Esophagus squamous epithelium (tissue), 5 donors: ENCODE measurements around the gene LEF1. TPM values are rescaled to one million over a fixed set of nuclear protein-coding genes. Genes with fewer than 3 reads are reported as not detected.

Experiments
- DNase-seq: peaks from one replicate; lab custom pipeline; 2025; lab: John Stamatoyannopoulos, UW
- H3K27ac ChIP-seq, 4 donors: fragments of 200-600 bp; sonication (generic); one replicate each; pipeline ENCODE4 v1.5.1; 2016 to 2019; ENCODE audit warnings: mild to moderate bottlenecking in 1 of 4
- H3K27me3 ChIP-seq, 4 donors: fragments of 200-600 bp; sonication (generic); 1 replicate in 3 of 4; 2 replicates in 1 of 4; pipeline versions ENCODE4 v1.5.1 to v1.6.0; 2017 to 2021; ENCODE audit warnings: antibody characterized with exemption in 1 of 4
- H3K36me3 ChIP-seq, 3 donors: fragments of 200-600 bp; sonication (generic); one replicate each; pipeline ENCODE4 v1.5.1; 2016 to 2019
- H3K4me1 ChIP-seq, 3 donors: fragments of 200-600 bp; sonication (generic); one replicate each; pipeline ENCODE4 v1.5.1; 2017 to 2019
- H3K4me3 ChIP-seq, 4 donors: fragments of 200-600 bp; sonication (generic); 1 replicate in 3 of 4; 2 replicates in 1 of 4; pipeline ENCODE4 v1.5.1; 2016 to 2019; ENCODE audit warnings: mild to moderate bottlenecking in 2 of 4, moderate library complexity in 1 of 4
- H3K9me3 ChIP-seq, 3 donors: fragments of 200-600 bp; sonication (generic); one replicate each; pipeline ENCODE4 v1.5.1; 2016 to 2019
- CTCF ChIP-seq, 6 experiments: fragments of 450-650 bp in 4 of 6; fragments of 200-600 bp in 2 of 6; sonication (generic) in 2 of 6; IDR thresholded peaks; one replicate each; pipeline ENCODE4 v1.5.1; 2016 to 2019; ENCODE audit warnings: antibody characterized with exemption in 6 of 6, mild to moderate bottlenecking in 4 of 6, moderate library complexity in 4 of 6
- POLR2A ChIP-seq, 4 donors: fragments of 450-650 bp; IDR thresholded peaks; one replicate each; pipeline ENCODE4 v1.6.1; 2017; ENCODE audit warnings: antibody characterized with exemption in 4 of 4, mild to moderate bottlenecking in 4 of 4, moderate library complexity in 3 of 4
- WGBS, 2 donors: methylation state at CpG; one replicate each; pipeline ENCODE4 v1.1.5; 2018; 5-methylcytosine and 5-hydroxymethylcytosine counted together
- intact Hi-C: fragments of 100-400 bp; cut with DNase I; formaldehyde crosslinking; loops from one replicate; pipeline ENCODE4 v1.15.0; 2022
- total RNA-seq, 4 donors: library from RNA; depleted of rRNA; stranded (reverse); fragments of >200 nt; gene quantifications; one replicate each; pipeline ENCODE4 v1.1.0, GENCODE V29; 2016
- donor health status: DM: yes; HTN: yes; CAD: no.

The LEF1 gene
- total RNA-seq, 4 donors from 2014 or later: 8.0 to 13.9 (median 10.1) TPM

- WGBS, 2 donors: 77 to 89% methylated on average over 2 of the region's 2 CpGs
Measured at GRCh38 chr4:108181704-108182103, 13.0 kb upstream of the LEF1 start.

GRCh38 chr4:108180513-108180912, 11.8 kb upstream of the LEF1 start:
- Histone ChIP-seq H3K4me3 (no peak overlapping the region), H3K27me3 (peaks cover 0 to 9% (median 0%) of the 10 kb centered on the region in 4 donors), H3K27ac (no peak overlapping the region), H3K36me3 (no peaks in the 10 kb centered on the region), H3K9me3 (no peaks in the 10 kb centered on the region), H3K4me1 (no peaks in the 10 kb centered on the region)
- intact Hi-C loops: no loop called here
- 50 to 62% methylated on average over 1 of the region's 1 CpG for WGBS, 2 donors
- TF ChIP-seq POLR2A (IDR thresholded peaks at IDR 0.05): no peak
- no peak for TF ChIP-seq CTCF (IDR thresholded peaks at IDR 0.05)
- no peak for DNase-seq

More at GRCh38 chr4:108181704-108182103, 13.0 kb upstream of the LEF1 start:
- TF ChIP-seq CTCF (IDR thresholded peaks at IDR 0.05) (no peak), POLR2A (IDR thresholded peaks at IDR 0.05) (no peak)
- H3K4me1 ChIP-seq: no peaks in the 10 kb centered on the region
- H3K36me3 ChIP-seq: no peaks in the 10 kb centered on the region
- intact Hi-C loops: no loop called here
- no peak overlapping the region for H3K4me3 ChIP-seq
- H3K9me3 ChIP-seq: no peaks in the 10 kb centered on the region
- no peak overlapping the region for H3K27ac ChIP-seq
- no peaks in the 10 kb centered on the region for H3K27me3 ChIP-seq
- no peak for DNase-seq

- intact Hi-C loops: no loop called here
- TF ChIP-seq POLR2A (IDR thresholded peaks at IDR 0.05) (no peak), CTCF (IDR thresholded peaks at IDR 0.05) (no peak)
- no peak for DNase-seq
- Histone ChIP-seq H3K9me3 (no peaks in the 10 kb centered on the region), H3K36me3 (no peaks in the 10 kb centered on the region), H3K4me1 (peaks cover 8 to 31% (median 14%) of the 10 kb centered on the region in 3 donors), H3K27ac (no peak overlapping the region), H3K27me3 (peaks cover 0 to 55% (median 13%) of the 10 kb centered on the region in 4 donors), H3K4me3 (no peak overlapping the region)
- 39 to 51% methylated on average over 3 of the region's 3 CpGs for WGBS, 2 donors
Measured at GRCh38 chr4:108175966-108176365, 7.2 kb upstream of the LEF1 start.

GRCh38 chr4:108174856-108175255, 6.1 kb upstream of the LEF1 start:
- H3K4me3 ChIP-seq: no peak overlapping the region
- H3K27ac ChIP-seq: no peak overlapping the region
- TF ChIP-seq POLR2A (IDR thresholded peaks at IDR 0.05) (no peak), CTCF (IDR thresholded peaks at IDR 0.05) (no peak)
- H3K27me3 ChIP-seq: peaks cover 0 to 66% (median 18%) of the 10 kb centered on the region in 4 donors
- H3K4me1 ChIP-seq: peaks cover 8 to 34% (median 14%) of the 10 kb centered on the region in 3 donors
- DNase-seq: no peak
- intact Hi-C loops: no loop called here
- H3K9me3 ChIP-seq: no peaks in the 10 kb centered on the region
- no peaks in the 10 kb centered on the region for H3K36me3 ChIP-seq

- 70 to 71% methylated on average over 11 of the region's 11 CpGs for WGBS, 2 donors
- no peaks in the 10 kb centered on the region for H3K36me3 ChIP-seq
- no peaks in the 10 kb centered on the region for H3K9me3 ChIP-seq
- peaks cover 8 to 46% (median 14%) of the 10 kb centered on the region in 3 donors for H3K4me1 ChIP-seq
- peak overlapping the region in 3 of 4 donors; percentile 65 to 88 (median 77) for H3K27ac ChIP-seq
- intact Hi-C loops: no loop called here
- no peak for DNase-seq
- H3K4me3 ChIP-seq: peak overlapping the region; percentile 55 to 73 (median 64)
- H3K27me3 ChIP-seq: peaks cover 0 to 78% (median 18%) of the 10 kb centered on the region in 4 donors
- TF ChIP-seq CTCF (IDR thresholded peaks at IDR 0.05) (no peak), POLR2A (IDR thresholded peaks at IDR 0.05) (no peak)
Measured at GRCh38 chr4:108173599-108174057, 4.9 kb upstream of the LEF1 start.
